Measurements from ENCODE around the gene TMCO2. TPM values are rescaled to one million over a fixed set of nuclear protein-coding genes. Genes with fewer than 3 reads are reported as not detected.

The TMCO2 gene
- total RNA-seq (2022) (not detected in 2 replicates), Bru-seq, nascent RNA (percentile 29 among the genes with signal in this experiment), BruChase-seq, experiment 1, labeled RNA remaining after a 6-hour chase (percentile 29 among the genes with signal in this experiment), BruChase-seq, experiment 2, labeled RNA remaining after a 2-hour chase (percentile 14 among the genes with signal in this experiment)
- long read RNA-seq, result 0 reads

DNA sequence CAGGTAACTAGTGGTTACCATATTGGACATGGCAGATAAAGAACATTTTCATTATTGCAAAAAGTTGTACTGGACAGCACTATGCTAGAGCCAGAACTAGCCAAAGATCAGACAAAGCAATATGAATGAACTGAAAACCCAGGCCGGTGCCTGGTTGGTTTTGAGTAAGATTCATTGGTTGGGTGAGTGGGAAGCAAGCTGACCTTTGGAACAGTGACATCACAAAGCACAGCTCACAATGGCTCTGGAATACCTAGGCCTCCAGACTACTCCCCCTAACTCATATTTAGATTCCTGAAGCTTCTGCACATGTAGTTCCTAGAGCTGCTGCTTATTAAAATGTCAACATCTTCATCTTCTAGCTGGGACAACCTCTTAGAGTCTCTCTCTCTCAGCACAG, at the start of gene TMCO2:
Gene TMCO2 (plus strand): TSS at position 283 of the 400 bp plus-strand sequence. CDS start 57 bp downstream, at position 340.
- H3K4me3 Mint-ChIP-seq (ENCODE audit: low read depth, unreplicated experiment), result no peak within 1 kb of the TSS
- intact Hi-C loops (cut with micrococcal nuclease; ENCODE audit: unreplicated experiment), result no loop called here
- no TSS peak for BruUV-seq (replicated peaks)
- H3K27me3 Mint-ChIP-seq (ENCODE audit: unreplicated experiment), result no peaks in the 10 kb centered on the region
- TF ChIP-seq, protein P1, sequence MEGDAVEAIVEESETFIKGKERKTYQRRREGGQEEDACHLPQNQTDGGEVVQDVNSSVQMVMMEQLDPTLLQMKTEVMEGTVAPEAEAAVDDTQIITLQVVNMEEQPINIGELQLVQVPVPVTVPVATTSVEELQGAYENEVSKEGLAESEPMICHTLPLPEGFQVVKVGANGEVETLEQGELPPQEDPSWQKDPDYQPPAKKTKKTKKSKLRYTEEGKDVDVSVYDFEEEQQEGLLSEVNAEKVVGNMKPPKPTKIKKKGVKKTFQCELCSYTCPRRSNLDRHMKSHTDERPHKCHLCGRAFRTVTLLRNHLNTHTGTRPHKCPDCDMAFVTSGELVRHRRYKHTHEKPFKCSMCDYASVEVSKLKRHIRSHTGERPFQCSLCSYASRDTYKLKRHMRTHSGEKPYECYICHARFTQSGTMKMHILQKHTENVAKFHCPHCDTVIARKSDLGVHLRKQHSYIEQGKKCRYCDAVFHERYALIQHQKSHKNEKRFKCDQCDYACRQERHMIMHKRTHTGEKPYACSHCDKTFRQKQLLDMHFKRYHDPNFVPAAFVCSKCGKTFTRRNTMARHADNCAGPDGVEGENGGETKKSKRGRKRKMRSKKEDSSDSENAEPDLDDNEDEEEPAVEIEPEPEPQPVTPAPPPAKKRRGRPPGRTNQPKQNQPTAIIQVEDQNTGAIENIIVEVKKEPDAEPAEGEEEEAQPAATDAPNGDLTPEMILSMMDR (IDR thresholded peaks at IDR 0.05; ENCODE audit: unreplicated experiment), result no peak
- H3K36me3 Mint-ChIP-seq (ENCODE audit: insufficient read depth, unreplicated experiment), result no peaks in the 10 kb centered on the region
- no peaks in the 10 kb centered on the region for H3K9me3 Mint-ChIP-seq (ENCODE audit: low read depth, unreplicated experiment)
- no peak within 1 kb of the TSS for H3K27ac Mint-ChIP-seq (ENCODE audit: unreplicated experiment)
- H3K4me1 Mint-ChIP-seq (ENCODE audit: low read depth, unreplicated experiment), result no peaks in the 10 kb centered on the region
- CTCF ChIA-PET, result no interaction called here
- DNase-seq, result no peak

DNA sequence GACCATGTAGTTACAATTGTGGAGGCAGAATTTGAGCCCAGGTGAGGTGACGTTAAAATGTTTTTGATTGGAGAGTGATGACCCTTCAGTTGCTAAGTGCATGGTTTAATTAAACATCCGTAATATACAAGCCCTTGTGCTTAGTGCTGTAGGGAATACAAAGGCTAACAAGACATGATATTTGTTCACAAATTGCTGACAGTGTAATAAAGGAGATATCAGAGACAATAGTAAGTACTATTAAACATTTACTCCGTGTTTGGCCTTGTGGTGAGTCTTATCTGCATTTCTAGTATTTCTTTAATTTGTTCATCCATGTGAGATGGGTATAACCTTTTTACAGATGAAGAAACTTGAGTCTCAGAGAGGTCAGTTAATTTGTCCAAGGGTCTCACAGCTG, 48.6 kb upstream of the TMCO2 start:
- BruUV-seq (replicated peaks), result no TSS peak
- no peak for DNase-seq
- TF ChIP-seq, protein P1 (IDR thresholded peaks at IDR 0.05; ENCODE audit: unreplicated experiment), result no peak
- CTCF ChIA-PET, result no interaction called here
- no peak overlapping the region for H3K27ac Mint-ChIP-seq (ENCODE audit: unreplicated experiment)
- H3K9me3 Mint-ChIP-seq (ENCODE audit: low read depth, unreplicated experiment), result no peaks in the 10 kb centered on the region
- no peak overlapping the region for H3K4me3 Mint-ChIP-seq (ENCODE audit: low read depth, unreplicated experiment)
- H3K27me3 Mint-ChIP-seq (ENCODE audit: unreplicated experiment), result no peaks in the 10 kb centered on the region
- intact Hi-C loops (cut with micrococcal nuclease; ENCODE audit: unreplicated experiment), result no loop called here
- no peaks in the 10 kb centered on the region for H3K4me1 Mint-ChIP-seq (ENCODE audit: low read depth, unreplicated experiment)
- peaks cover 13% of the 10 kb centered on the region for H3K36me3 Mint-ChIP-seq (ENCODE audit: insufficient read depth, unreplicated experiment)

DNA sequence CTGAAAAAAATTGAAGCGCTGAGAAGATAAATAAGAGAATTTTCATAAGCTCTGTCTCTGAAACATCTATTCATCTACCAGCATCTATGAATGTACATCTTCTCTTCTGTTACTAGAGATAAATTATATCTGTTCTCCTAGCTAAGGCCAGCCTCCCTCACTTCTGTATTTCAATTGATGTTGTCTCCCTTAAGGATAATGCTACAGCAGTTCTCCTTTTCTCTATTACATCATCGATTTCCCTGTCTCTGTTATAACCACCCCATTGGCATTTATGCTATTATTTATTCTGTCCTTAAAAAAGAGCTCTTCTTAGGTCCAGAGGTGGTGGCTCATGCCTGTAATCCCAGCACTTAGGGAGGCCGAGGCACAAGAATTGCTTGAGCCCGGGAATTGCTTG, 42.9 kb upstream of the TMCO2 start:
- Mint-ChIP-seq H3K27me3 (ENCODE audit: unreplicated experiment) (no peaks in the 10 kb centered on the region), H3K9me3 (ENCODE audit: low read depth, unreplicated experiment) (no peaks in the 10 kb centered on the region), H3K4me3 (ENCODE audit: low read depth, unreplicated experiment) (no peak overlapping the region), H3K36me3 (ENCODE audit: insufficient read depth, unreplicated experiment) (peaks cover 19% of the 10 kb centered on the region), H3K4me1 (ENCODE audit: low read depth, unreplicated experiment) (no peaks in the 10 kb centered on the region), H3K27ac (ENCODE audit: unreplicated experiment) (no peak overlapping the region)
- TF ChIP-seq, protein P1 (IDR thresholded peaks at IDR 0.05; ENCODE audit: unreplicated experiment), result no peak
- BruUV-seq (replicated peaks), result no TSS peak
- intact Hi-C loops (cut with micrococcal nuclease; ENCODE audit: unreplicated experiment), result no loop called here
- no peak for DNase-seq
- CTCF ChIA-PET, result interaction anchor here (0.6 to 1.2 kb wide), 2 partner anchors 24 to 61 kb away, joined by 3 to 8 read pairs; no protein-coding TSS in a partner anchor

DNA sequence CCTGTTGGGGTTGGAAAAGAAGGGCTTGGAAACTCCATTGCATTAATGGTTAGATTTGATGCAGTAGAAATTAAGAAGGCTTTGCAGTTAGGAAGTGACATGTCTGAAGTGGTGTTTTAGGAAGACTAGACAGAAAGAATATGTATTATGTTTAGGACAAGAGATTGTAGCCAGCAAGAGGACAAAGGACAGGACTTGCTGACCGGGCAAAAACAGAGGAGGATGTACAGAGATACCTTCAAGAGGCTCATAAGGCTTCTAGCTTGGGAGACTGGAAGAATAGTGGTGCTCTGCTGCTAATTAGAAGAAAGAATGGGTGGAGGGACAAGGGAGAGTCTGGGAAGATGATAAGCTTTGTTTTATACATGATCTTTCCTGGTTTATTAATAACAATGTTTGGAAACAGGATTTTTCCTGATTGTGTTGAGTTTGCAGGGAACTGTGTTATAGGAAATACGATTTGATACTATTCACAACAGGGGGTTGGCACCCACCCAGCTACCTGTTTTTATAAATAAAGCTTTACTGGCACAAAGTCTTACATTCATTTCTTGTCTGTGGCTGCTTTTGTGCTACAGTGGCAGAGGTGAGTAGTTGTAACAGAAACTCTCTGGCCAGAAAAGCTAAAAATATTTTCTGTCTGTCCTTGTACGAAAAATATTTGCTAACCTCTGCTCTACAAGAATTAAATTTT, 37.1 kb upstream of the TMCO2 start:
- Mint-ChIP-seq H3K27ac (ENCODE audit: unreplicated experiment) (no peak overlapping the region), H3K4me3 (ENCODE audit: low read depth, unreplicated experiment) (no peak overlapping the region), H3K4me1 (ENCODE audit: low read depth, unreplicated experiment) (no peaks in the 10 kb centered on the region), H3K27me3 (ENCODE audit: unreplicated experiment) (no peaks in the 10 kb centered on the region), H3K36me3 (ENCODE audit: insufficient read depth, unreplicated experiment) (peaks cover 8% of the 10 kb centered on the region), H3K9me3 (ENCODE audit: low read depth, unreplicated experiment) (no peaks in the 10 kb centered on the region)
- intact Hi-C loops (cut with micrococcal nuclease; ENCODE audit: unreplicated experiment), result no loop called here
- TF ChIP-seq, protein P1 (IDR thresholded peaks at IDR 0.05; ENCODE audit: unreplicated experiment), result no peak
- no TSS peak for BruUV-seq (replicated peaks)
- CTCF ChIA-PET, result no interaction called here
- DNase-seq, result no peak
